Pancreas (tissue), 10 donors: ENCODE data around the gene TMEM208. TPM values are rescaled to one million over a fixed set of nuclear protein-coding genes. Genes with fewer than 3 reads are reported as not detected.
A peak's percentile ranks its signal among the peaks of the same experiment; 100 is the strongest.

Source experiments
- ATAC-seq, 4 donors: fragments of 200-7000 bp; cut with Tn5 transposase; one replicate each; pipeline versions ENCODE4 v1.8.0 to v1.9.1; 2020; ENCODE audit warnings: mild to moderate bottlenecking in 4 of 4, moderate library complexity in 4 of 4
- DNase-seq, 6 donors: peaks; one replicate each; pipeline ENCODE4 v3.0.0-alpha.2; 2020
- FAIRE-seq: peaks from 2 replicates; lab custom pipeline; 2012; peaks lifted over from hg19 to GRCh38; lab: Jason Lieb, UNC
- H3K27ac ChIP-seq, 4 donors: fragments of 200-600 bp; sonication (generic); 1 replicate in 3 of 4; 2 replicates in 1 of 4; pipeline versions ENCODE4 v1.5.0 to v1.8.0; 2020
- H3K27me3 ChIP-seq, 4 donors: fragments of 200-600 bp; one replicate each; pipeline ENCODE4 v1.8.0; 2021
- H3K36me3 ChIP-seq, 3 donors: fragments of 200-600 bp; sonication (generic) in 1 of 3; one replicate each; pipeline versions ENCODE4 v1.5.0 to v1.8.0; 2020 to 2021
- H3K4me1 ChIP-seq, 3 donors: fragments of 200-600 bp; one replicate each; pipeline ENCODE4 v1.8.0; 2021
- H3K4me3 ChIP-seq, 4 donors: fragments of 200-600 bp; sonication (generic) in 2 of 4; one replicate each; pipeline versions ENCODE4 v1.5.0 to v1.8.0; 2020 to 2021
- H3K9me3 ChIP-seq, 4 donors: fragments of 200-600 bp; one replicate each; pipeline ENCODE4 v1.8.0; 2021
- WGBS, 2 donors: extraction: QIAGEN DNeasy Blood & Tissue Kit; methylation state at CpG; one replicate each; pipeline ENCODE4 v1.1.7; 2013; 5-methylcytosine and 5-hydroxymethylcytosine counted together
- intact Hi-C, 3 donors: fragments of 100-400 bp; cut with DNase I; formaldehyde crosslinking; loops; one replicate each; pipeline versions ENCODE4 v1.11.1 to v1.14.2; 2022
- polyA plus RNA-seq, 2 donors: library from polyadenylated mRNA; stranded (reverse); fragments of 200-250 nt; gene quantifications; one replicate each; pipeline ENCODE4 v1.2.3, GENCODE V29; 2013
- total RNA-seq, 6 donors: library from RNA; stranded (reverse); fragmentation: NEBNext Ultra II Directional in 4 of 6; extraction: Animal tissue kit (Norgen Biotek cat#: 25700) in 4 of 6; gene quantifications; one replicate each; pipeline versions ENCODE4 v1.2.1 to v1.2.4, GENCODE V29; 2021 to 2023
- TF ChIP-seq, protein P1 (sequence below), 4 donors: fragments of 200-600 bp; sonication (generic) in 3 of 4; IDR thresholded peaks; one replicate each; pipeline versions ENCODE4 v1.5.0 to v1.8.0; 2021; ENCODE audit warnings: antibody characterized with exemption in 4 of 4
- donor health status: healthy with polysubstance abuse.
- donor health status: DM: no; HTN: no; CAD: no; lungs with moderate emphysema.
- donor health status: DM: no; HTN: no; CAD: no.
- donor health status: control.
- donor health status: control.
- donor health status: Bipolar disorder and iron deficiency.
- donor health status: DM: yes; HTN: yes; CAD: no.
- donor health status: DM: no; HTN: no; CAD: no.
- donor health status: DM: no; HTN: no; CAD: no.
- donor health status: DM: yes; HTN: yes; CAD: no.

TMEM208 gene
- total and polyA plus RNA-seq, 8 donors: 19.2 to 96.6 (median 26.6) TPM

DNA sequence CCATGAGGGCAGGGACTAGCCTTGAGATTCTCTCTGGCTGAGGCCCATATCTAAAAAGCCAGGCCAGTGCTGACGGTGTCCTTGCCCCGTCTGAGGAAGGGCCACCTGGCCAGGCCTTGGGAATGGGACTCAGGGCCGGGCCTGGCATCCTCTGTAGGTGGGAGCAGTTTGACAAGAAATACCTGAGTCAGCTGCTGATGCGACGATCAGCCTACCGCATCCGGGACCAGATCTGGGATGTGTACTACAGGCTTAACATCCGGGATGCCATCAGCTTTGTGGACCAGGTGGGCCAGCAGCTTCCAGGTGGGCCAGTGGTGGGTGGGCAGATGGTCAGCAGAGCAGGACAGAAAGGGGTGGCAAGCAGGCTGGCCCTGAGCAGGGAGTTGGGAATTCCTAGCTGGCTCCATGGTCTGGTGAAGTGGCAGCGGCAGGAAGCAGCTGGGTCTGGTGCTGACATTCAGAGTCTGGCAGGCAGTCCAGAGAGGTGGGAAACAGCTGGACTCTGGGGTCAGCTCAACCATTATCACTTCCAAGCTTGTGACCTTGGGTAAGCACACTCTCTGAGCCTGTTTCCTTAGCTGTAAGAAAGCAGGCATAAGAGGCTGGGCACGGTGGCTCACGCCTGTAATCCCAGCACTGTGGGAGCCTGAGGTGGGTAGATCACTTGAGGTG lies 31.4 kb downstream of the TMEM208 start:
- no peak for FAIRE-seq
- H3K4me3 ChIP-seq: no peak overlapping the region
- H3K27me3 ChIP-seq: no peaks in the 10 kb centered on the region
- no peak for ATAC-seq
- 65 to 68% methylated on average over 11 of the region's 11 CpGs for WGBS, 2 donors
- no peaks in the 10 kb centered on the region for H3K9me3 ChIP-seq
- DNase-seq: no peak
- no peaks in the 10 kb centered on the region for H3K4me1 ChIP-seq
- H3K27ac ChIP-seq: no peak overlapping the region
- H3K36me3 ChIP-seq: no peaks in the 10 kb centered on the region
- intact Hi-C loops: no loop called here
- TF ChIP-seq, protein P1, sequence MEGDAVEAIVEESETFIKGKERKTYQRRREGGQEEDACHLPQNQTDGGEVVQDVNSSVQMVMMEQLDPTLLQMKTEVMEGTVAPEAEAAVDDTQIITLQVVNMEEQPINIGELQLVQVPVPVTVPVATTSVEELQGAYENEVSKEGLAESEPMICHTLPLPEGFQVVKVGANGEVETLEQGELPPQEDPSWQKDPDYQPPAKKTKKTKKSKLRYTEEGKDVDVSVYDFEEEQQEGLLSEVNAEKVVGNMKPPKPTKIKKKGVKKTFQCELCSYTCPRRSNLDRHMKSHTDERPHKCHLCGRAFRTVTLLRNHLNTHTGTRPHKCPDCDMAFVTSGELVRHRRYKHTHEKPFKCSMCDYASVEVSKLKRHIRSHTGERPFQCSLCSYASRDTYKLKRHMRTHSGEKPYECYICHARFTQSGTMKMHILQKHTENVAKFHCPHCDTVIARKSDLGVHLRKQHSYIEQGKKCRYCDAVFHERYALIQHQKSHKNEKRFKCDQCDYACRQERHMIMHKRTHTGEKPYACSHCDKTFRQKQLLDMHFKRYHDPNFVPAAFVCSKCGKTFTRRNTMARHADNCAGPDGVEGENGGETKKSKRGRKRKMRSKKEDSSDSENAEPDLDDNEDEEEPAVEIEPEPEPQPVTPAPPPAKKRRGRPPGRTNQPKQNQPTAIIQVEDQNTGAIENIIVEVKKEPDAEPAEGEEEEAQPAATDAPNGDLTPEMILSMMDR (IDR thresholded peaks at IDR 0.05): no peak

GRCh38 chr16:67259705-67260104 lies 32.8 kb downstream of the TMEM208 start:
- Histone ChIP-seq H3K27ac (no peak overlapping the region), H3K4me3 (no peak overlapping the region), H3K36me3 (no peaks in the 10 kb centered on the region), H3K27me3 (no peaks in the 10 kb centered on the region), H3K9me3 (no peaks in the 10 kb centered on the region), H3K4me1 (no peaks in the 10 kb centered on the region)
- ATAC-seq (no peak), DNase-seq (no peak), FAIRE-seq (no peak)
- TF ChIP-seq, protein P1 (IDR thresholded peaks at IDR 0.05): no peak
- intact Hi-C loops: no loop called here
- WGBS, 2 donors: 89 to 91% methylated on average over 12 of the region's 12 CpGs

DNA sequence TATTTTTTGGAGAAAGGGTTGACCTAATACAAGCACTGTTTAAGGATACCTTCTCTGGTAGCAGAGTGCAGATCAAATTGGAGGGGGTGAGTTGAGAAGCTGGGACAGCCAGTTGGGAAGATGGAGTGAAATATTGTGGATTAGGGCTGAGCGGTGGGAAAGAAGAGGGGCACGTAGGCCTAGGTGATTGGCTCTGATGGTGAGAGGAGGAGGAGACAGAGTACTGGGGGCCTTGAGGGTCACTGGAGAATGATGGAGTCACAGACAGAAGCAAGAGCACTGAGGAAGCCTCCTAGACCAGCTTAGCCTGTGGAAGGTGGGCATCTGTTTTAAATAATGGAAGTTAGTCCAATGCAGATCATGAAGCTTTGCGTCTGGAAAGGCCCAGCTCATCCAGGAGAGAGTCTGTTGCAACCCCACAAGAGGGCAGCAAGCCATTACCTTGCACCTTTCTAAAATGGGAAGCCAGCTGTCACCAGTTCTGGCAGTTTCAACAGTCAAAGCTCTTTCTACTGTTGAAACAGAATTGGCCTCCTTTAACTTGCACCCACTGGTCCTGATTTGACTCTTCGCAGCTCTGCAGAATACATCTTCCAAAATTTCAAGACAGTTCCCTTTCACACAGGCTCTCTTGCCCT lies 33.6 kb downstream of the TMEM208 start:
- intact Hi-C loops: no loop called here
- ATAC-seq: peak in 3 of 4 donors; percentile 84 to 93 (median 87)
- no peak overlapping the region for H3K4me3 ChIP-seq
- no peaks in the 10 kb centered on the region for H3K27me3 ChIP-seq
- H3K9me3 ChIP-seq: no peaks in the 10 kb centered on the region
- TF ChIP-seq, protein P1 (IDR thresholded peaks at IDR 0.05): peak in 3 of 4 donors; percentile 22 to 36 (median 23)
- WGBS, 2 donors: 72 to 80% methylated on average over 4 of the region's 4 CpGs
- no peaks in the 10 kb centered on the region for H3K4me1 ChIP-seq
- FAIRE-seq: no peak
- peak in 2 of 6 donors; percentile 26 to 28 for DNase-seq
- no peaks in the 10 kb centered on the region for H3K36me3 ChIP-seq
- H3K27ac ChIP-seq: no peak overlapping the region

GRCh38 chr16:67263201-67263600 lies 36.3 kb downstream of the TMEM208 start:
- ATAC-seq (no peak), FAIRE-seq (no peak), DNase-seq (no peak)
- 64 to 80% methylated on average over 3 of the region's 3 CpGs for WGBS, 2 donors
- TF ChIP-seq, protein P1 (IDR thresholded peaks at IDR 0.05): no peak
- H3K9me3 ChIP-seq: no peaks in the 10 kb centered on the region
- H3K27me3 ChIP-seq: no peaks in the 10 kb centered on the region
- no peaks in the 10 kb centered on the region for H3K36me3 ChIP-seq
- H3K4me1 ChIP-seq: no peaks in the 10 kb centered on the region
- H3K27ac ChIP-seq: no peak overlapping the region
- intact Hi-C loops: no loop called here
- no peak overlapping the region for H3K4me3 ChIP-seq

DNA sequence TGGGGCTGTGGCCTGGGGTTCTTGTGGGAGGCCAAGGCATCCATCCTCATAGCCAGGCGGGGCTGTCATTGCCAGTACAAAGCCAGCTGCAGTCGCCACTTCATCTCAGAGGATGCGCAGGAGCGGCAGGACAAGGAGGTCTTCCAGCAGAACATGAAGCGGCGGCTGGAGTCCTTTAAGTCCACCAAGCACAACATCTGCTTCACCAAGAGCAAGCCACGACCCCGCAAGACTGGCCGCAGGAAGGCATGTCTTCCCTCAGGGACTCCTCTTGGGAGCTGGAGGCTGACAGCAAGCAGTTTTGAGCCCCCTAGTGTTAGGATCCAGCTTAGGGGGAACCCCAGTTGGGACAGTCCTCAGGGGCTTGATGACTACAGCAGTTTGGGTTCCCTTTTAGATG lies 37.3 kb downstream of the TMEM208 start:
- Histone ChIP-seq H3K4me1 (no peaks in the 10 kb centered on the region), H3K27ac (no peak overlapping the region), H3K27me3 (no peaks in the 10 kb centered on the region), H3K36me3 (no peaks in the 10 kb centered on the region), H3K4me3 (no peak overlapping the region), H3K9me3 (no peaks in the 10 kb centered on the region)
- ATAC-seq (no peak), DNase-seq (no peak), FAIRE-seq (no peak)
- TF ChIP-seq, protein P1 (IDR thresholded peaks at IDR 0.05): no peak
- WGBS, 2 donors: 76 to 84% methylated on average over 9 of the region's 9 CpGs
- intact Hi-C loops: no loop called here
